Uterus (tissue), 4 donors: ENCODE data around the gene IGSF1. TPM values are rescaled to one million over a fixed set of nuclear protein-coding genes. Genes with fewer than 3 reads are reported as not detected.
"Not testable (repeated sequence)": the region's sequence is repeated elsewhere in the genome, so short reads cannot be mapped to it uniquely, and the experiment has no call there.

Experiments
- DNase-seq, 2 donors: peaks; one replicate each; pipeline ENCODE4 v3.0.0-alpha.2; 2019 to 2020
- H3K27ac ChIP-seq, 2 donors: fragments of 200-600 bp; sonication (generic); 1 replicate in 1 of 2; 2 replicates in 1 of 2; pipeline ENCODE4 v1.5.1; 2016 to 2018
- H3K27me3 ChIP-seq, 2 donors: fragments of 200-600 bp; sonication (generic); one replicate each; pipeline ENCODE4 v1.5.1; 2018 to 2019; ENCODE audit warnings: control low read depth in 1 of 2
- H3K36me3 ChIP-seq, 2 donors: fragments of 200-600 bp; sonication (generic); one replicate each; pipeline ENCODE4 v1.5.1; 2019; ENCODE audit warnings: control low read depth in 1 of 2
- H3K4me1 ChIP-seq, 2 donors: fragments of 200-600 bp; sonication (generic); one replicate each; pipeline ENCODE4 v1.5.1; 2018 to 2019; ENCODE audit warnings: control low read depth in 1 of 2
- H3K4me3 ChIP-seq, 2 donors: fragments of 200-600 bp; sonication (generic); 1 replicate in 1 of 2; 2 replicates in 1 of 2; pipeline ENCODE4 v1.5.1; 2018 to 2019; ENCODE audit warnings: mild to moderate bottlenecking in 1 of 2
- H3K9me3 ChIP-seq, 2 donors: fragments of 200-600 bp; sonication (generic); one replicate each; pipeline ENCODE4 v1.5.1; 2019; ENCODE audit warnings: control low read depth in 1 of 2
- POLR2A ChIP-seq, 2 donors: fragments of 450-650 bp; IDR thresholded peaks; one replicate each; pipeline ENCODE4 v1.6.1; 2016; ENCODE audit warnings: antibody characterized with exemption in 2 of 2, mild to moderate bottlenecking in 1 of 2, moderate library complexity in 1 of 2
- intact Hi-C: fragments of 100-400 bp; cut with DNase I; formaldehyde crosslinking; loops from one replicate; pipeline ENCODE4 v1.15.1; 2023; ENCODE audit warnings: low total_unique reads
- total RNA-seq, 4 donors: library from RNA; depleted of rRNA in 3 of 4; stranded (reverse); fragments of >200 nt in 3 of 4; gene quantifications; one replicate each; pipeline versions ENCODE4 v1.1.0 to v1.2.4, GENCODE V29; 2014 to 2023
- TF ChIP-seq, protein P1 (sequence below), 4 experiments: fragments of 200-600 bp in 2 of 4; fragments of 450-650 bp in 2 of 4; sonication (generic) in 2 of 4; IDR thresholded peaks; one replicate each; pipeline ENCODE4 v1.5.1; 2016 to 2019; ENCODE audit warnings: antibody characterized with exemption in 4 of 4, mild to moderate bottlenecking in 2 of 4, moderate library complexity in 1 of 4
- donor health status: DM: yes; HTN: yes; CAD: no.

Gene IGSF1
- total RNA-seq, 4 donors from 2014 or later, result 0.34 to 5.1 TPM; not detected in 2

DNA sequence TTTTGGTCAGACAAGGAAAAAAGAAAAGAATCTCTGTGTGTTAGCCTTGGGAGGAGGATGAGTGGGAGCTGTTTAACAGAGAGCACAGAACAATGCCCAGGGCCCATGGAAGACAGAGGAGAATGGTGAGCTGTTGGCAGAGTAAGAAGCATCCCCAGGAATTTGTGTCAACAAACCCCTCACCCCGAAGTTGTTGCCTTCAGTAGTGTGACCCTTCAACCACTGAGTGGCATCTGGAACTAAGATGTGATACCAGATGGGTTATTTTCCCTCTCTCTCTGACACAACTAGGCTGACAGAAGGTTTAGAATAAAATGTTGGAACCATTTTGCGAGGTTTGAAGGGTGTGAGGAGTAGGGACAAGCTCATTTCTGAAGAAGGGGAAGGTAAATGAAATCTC is 25.1 kb downstream of the IGSF1 start:
- Histone ChIP-seq H3K27ac (no peak overlapping the region), H3K9me3 (no peaks in the 10 kb centered on the region), H3K36me3 (no peaks in the 10 kb centered on the region), H3K4me3 (no peak overlapping the region), H3K4me1 (no peaks in the 10 kb centered on the region), H3K27me3 (no peaks in the 10 kb centered on the region)
- TF ChIP-seq POLR2A (IDR thresholded peaks at IDR 0.05), result no peak
- TF ChIP-seq, protein P1, sequence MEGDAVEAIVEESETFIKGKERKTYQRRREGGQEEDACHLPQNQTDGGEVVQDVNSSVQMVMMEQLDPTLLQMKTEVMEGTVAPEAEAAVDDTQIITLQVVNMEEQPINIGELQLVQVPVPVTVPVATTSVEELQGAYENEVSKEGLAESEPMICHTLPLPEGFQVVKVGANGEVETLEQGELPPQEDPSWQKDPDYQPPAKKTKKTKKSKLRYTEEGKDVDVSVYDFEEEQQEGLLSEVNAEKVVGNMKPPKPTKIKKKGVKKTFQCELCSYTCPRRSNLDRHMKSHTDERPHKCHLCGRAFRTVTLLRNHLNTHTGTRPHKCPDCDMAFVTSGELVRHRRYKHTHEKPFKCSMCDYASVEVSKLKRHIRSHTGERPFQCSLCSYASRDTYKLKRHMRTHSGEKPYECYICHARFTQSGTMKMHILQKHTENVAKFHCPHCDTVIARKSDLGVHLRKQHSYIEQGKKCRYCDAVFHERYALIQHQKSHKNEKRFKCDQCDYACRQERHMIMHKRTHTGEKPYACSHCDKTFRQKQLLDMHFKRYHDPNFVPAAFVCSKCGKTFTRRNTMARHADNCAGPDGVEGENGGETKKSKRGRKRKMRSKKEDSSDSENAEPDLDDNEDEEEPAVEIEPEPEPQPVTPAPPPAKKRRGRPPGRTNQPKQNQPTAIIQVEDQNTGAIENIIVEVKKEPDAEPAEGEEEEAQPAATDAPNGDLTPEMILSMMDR (IDR thresholded peaks at IDR 0.05), result no peak
- intact Hi-C loops, result no loop called here
- DNase-seq, result no peak

DNA sequence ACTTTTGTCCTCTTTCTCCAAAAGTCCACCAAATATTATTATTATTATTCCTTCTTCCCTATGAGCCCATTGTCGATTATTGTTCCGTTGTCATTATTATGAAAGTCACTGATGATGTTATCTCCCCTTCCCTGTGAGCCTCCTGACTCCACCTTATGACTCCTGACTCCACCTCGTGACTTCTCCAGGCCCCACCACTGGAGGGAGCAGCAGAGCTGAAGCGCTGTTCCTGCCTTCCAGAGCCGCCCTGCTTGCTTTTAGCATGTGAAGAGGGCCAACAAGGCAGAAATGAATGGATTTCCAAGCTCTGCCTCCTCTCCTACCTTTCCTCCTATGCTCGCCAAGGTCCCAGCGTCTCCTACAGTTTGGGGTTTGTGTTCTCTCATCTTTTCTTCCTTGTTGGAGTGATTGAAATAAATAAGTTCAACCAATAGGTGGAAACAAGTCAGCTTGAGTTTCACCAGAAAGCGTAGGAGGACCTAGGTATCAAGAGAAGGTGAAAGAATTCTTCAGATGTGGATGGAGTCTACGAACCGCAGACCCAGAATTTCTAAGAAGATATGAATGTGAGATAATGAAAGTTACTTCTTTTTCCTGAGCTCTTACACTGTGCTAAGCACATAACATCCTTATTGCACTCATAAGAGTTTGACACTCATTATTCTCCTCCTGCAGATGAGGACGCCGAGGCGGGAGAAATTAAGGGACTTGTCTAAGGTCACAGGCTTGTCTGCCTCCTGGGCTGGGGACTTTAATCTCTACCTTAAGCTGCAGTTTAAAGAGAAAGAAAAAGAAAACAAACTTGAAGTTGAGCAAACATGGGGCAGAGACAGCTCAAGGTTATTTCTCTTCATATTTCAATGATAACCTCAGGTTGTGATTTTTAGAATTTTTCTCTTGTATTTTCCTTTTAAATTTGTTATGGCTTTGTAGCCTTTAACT is 26.1 kb downstream of the IGSF1 start:
- Histone ChIP-seq H3K27ac (no peak overlapping the region), H3K4me3 (no peak overlapping the region), H3K36me3 (no peaks in the 10 kb centered on the region), H3K27me3 (no peaks in the 10 kb centered on the region), H3K9me3 (no peaks in the 10 kb centered on the region), H3K4me1 (no peaks in the 10 kb centered on the region)
- intact Hi-C loops, result no loop called here
- TF ChIP-seq, protein P1 (IDR thresholded peaks at IDR 0.05), result no peak
- TF ChIP-seq POLR2A (IDR thresholded peaks at IDR 0.05), result no peak
- no peak for DNase-seq

DNA sequence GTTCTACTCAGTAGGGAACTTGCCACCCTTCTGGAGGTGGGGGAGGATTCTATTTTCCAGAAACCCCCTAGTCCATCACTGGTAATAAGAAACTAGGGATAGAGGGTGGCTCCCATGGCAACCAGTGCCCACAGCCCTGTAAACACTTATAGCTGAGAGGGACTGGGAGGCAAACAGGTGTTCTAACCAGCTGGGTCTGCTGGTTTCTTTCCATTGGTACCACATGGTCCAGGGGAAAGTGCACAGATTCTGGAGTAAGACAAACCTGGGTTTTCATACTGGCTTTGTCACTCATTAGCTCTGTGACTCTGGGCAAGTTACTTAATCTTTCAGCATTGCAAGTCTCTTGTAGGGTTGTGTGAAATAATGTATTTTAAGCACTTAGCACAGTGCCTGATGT is 26.9 kb downstream of the IGSF1 start:
- intact Hi-C loops, result no loop called here
- H3K9me3 ChIP-seq, result no peaks in the 10 kb centered on the region
- DNase-seq, result no peak
- no peaks in the 10 kb centered on the region for H3K27me3 ChIP-seq
- H3K27ac ChIP-seq, result no peak overlapping the region
- H3K4me3 ChIP-seq, result no peak overlapping the region
- H3K36me3 ChIP-seq, result no peaks in the 10 kb centered on the region
- no peaks in the 10 kb centered on the region for H3K4me1 ChIP-seq
- TF ChIP-seq, protein P1 (IDR thresholded peaks at IDR 0.05), result no peak
- no peak for TF ChIP-seq POLR2A (IDR thresholded peaks at IDR 0.05)

DNA sequence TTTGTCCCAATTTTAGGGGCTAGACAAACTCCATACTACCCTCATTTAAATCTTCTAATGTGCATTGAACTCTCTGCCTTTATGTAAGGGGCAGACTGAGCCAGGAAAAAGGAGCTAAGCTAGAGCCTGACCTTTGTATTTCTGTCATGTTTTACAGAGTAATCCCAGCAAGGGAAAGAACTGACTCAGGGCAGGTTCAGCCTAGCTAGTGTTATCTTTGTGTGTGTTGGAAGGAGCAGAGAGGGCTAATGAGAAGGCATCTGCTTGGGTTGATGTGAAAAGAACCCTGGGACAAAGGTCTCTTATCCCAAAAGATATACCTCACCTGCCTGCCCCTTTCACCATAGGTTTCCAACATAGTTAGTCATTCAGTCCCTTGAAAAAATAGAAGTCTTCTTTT is 31.7 kb downstream of the IGSF1 start:
- H3K4me1 ChIP-seq, result no peaks in the 10 kb centered on the region
- H3K27ac ChIP-seq, result no peak overlapping the region
- no peak overlapping the region for H3K4me3 ChIP-seq
- no peaks in the 10 kb centered on the region for H3K36me3 ChIP-seq
- H3K27me3 ChIP-seq, result peaks cover 0 to 3% of the 10 kb centered on the region in 2 donors
- TF ChIP-seq POLR2A (IDR thresholded peaks at IDR 0.05), result no peak
- TF ChIP-seq, protein P1 (IDR thresholded peaks at IDR 0.05), result no peak
- intact Hi-C loops, result no loop called here
- DNase-seq, result no peak
- no peaks in the 10 kb centered on the region for H3K9me3 ChIP-seq

DNA sequence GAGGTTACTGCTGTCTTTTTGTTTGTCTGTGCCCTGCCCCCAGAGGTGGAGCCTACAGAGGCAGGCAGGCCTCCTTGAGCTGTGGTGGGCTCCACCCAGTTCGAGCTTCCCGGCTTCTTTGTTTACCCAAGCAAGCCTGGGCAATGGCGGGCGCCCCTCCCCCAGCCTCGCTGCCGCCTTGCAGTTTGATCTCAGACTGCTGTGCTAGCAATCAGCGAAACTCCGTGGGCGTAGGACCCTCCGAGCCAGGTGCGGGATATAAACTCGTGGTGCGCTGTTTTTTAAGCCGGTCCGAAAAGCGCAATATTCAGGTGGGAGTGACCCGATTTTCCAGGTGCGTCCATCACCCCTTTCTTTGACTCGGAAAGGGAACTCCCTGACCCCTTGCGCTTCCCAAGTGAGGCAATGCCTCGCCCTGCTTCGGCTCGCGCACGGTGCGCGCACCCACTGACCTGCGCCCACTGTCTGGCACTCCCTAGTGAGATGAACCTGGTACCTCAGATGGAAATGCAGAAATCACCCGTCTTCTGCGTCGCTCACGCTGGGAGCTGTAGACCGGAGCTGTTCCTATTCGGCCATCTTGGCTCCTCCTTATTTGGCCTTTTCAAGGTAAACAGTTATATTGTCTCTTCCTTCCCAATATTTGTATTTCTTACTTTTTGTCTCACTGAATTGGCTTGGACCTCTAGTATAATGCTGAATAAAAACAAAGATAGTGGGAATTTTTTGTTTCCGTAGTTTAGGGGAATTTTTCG is 37.9 kb downstream of the IGSF1 start:
- H3K36me3 ChIP-seq, intact Hi-C loops, DNase-seq, H3K27me3 ChIP-seq, H3K4me1 ChIP-seq, H3K4me3 ChIP-seq, H3K9me3 ChIP-seq, H3K27ac ChIP-seq: not testable (repeated sequence)
